SU-DHL-6 (cell line): ENCODE measurements around the gene SMIM38.

ENCODE experiments used
- H2AFZ ChIP-seq: fragments of 200-600 bp; sonication (generic); 2 replicates; pipeline ENCODE4 v1.6.1; 2014; ENCODE audit warnings: low read depth, mild to moderate bottlenecking, moderate library complexity, mixed read lengths, antibody characterized with exemption, low read length; ENCODE audit not compliant: severe bottlenecking
- H3F3A ChIP-seq: fragments of 200-600 bp; shearing (Covaris generic); 2 replicates; pipeline ENCODE4 v1.6.0; 2016; ENCODE audit warnings: antibody characterized with exemption, mild to moderate bottlenecking; ENCODE audit not compliant: insufficient read depth
- H3K27ac ChIP-seq: fragments of 200-600 bp; sonication (generic); 2 replicates; pipeline ENCODE4 v1.5.1; 2016; ENCODE audit warnings: low read depth, mild to moderate bottlenecking, low read length, moderate library complexity, mixed read lengths
- H3K27me3 ChIP-seq: fragments of 200-600 bp; sonication (generic), shearing (Covaris generic); 2 replicates; pipeline ENCODE4 v1.6.0; 2014; ENCODE audit warnings: mild to moderate bottlenecking, low read length
- H3K36me3 ChIP-seq: fragments of 200-600 bp; sonication (generic); 2 replicates; pipeline ENCODE4 v1.6.1; 2014; ENCODE audit warnings: mild to moderate bottlenecking, low read length, mixed read lengths
- H3K4me2 ChIP-seq: fragments of 300-600, 200-600 bp; shearing (Covaris generic), sonication (generic); 2 replicates; pipeline ENCODE4 v1.6.0; 2014; ENCODE audit warnings: low read length, low read depth, mild to moderate bottlenecking; ENCODE audit not compliant: poor library complexity, severe bottlenecking
- H3K4me3 ChIP-seq: fragments of 200-600 bp; sonication (generic); 2 replicates; pipeline ENCODE4 v1.5.1; 2014; ENCODE audit warnings: antibody characterized with exemption, low read length, mild to moderate bottlenecking, mixed read lengths; ENCODE audit not compliant: insufficient read depth, poor library complexity, severe bottlenecking
- H3K79me2 ChIP-seq: fragments of 200-600 bp; sonication (generic); 2 replicates; pipeline ENCODE4 v1.6.1; 2014; ENCODE audit warnings: mild to moderate bottlenecking, low read length, moderate library complexity; ENCODE audit not compliant: insufficient read depth
- H3K9ac ChIP-seq: fragments of 200-600 bp; sonication (generic); 2 replicates; pipeline ENCODE4 v1.7.0; 2014; ENCODE audit warnings: mild to moderate bottlenecking, low read length
- H3K9me2 ChIP-seq: fragments of 200-600 bp; sonication (generic); replicated peaks from 2 replicates; pipeline ENCODE4 v1.6.1; 2014; ENCODE audit warnings: low read length; ENCODE audit not compliant: insufficient read depth
- H3K9me3 ChIP-seq: fragments of 200-600 bp; sonication (generic); 2 replicates; pipeline ENCODE4 v1.6.1; 2014; ENCODE audit warnings: low read length, mixed read lengths; ENCODE audit not compliant: insufficient read depth
- H4K20me1 ChIP-seq: fragments of 200-600 bp; sonication (generic); 2 replicates; pipeline ENCODE4 v1.6.1; 2014; ENCODE audit warnings: low read depth, mild to moderate bottlenecking, antibody characterized with exemption, low read length, moderate library complexity, mixed read lengths
- CTCF ChIP-seq: fragments of 200-600 bp; sonication (generic); IDR thresholded peaks from one replicate; pipeline ENCODE4 v1.5.1; 2017; ENCODE audit warnings: antibody characterized with exemption, mild to moderate bottlenecking, low read length, moderate library complexity; ENCODE audit not compliant: insufficient read depth, poor library complexity, severe bottlenecking
- EZH2phosphoT487 ChIP-seq: fragments of 200-600 bp; sonication (generic), shearing (Covaris generic); conservative IDR thresholded peaks from 2 replicates; pipeline ENCODE4 v1.6.1; 2018; ENCODE audit warnings: mild to moderate bottlenecking, antibody characterized with exemption, low read length, moderate library complexity, mixed read lengths

SMIM38 gene

GRCh38 chr11:69152733-69153421 is 2.9 kb upstream of the SMIM38 start:
- Histone ChIP-seq H2AFZ (no peak overlapping the region), H3K4me2 (no peak overlapping the region), H3K79me2 (no peaks in the 10 kb centered on the region), H3K27ac (no peak overlapping the region), H3K36me3 (no peaks in the 10 kb centered on the region), H3K9ac (no peak overlapping the region), H3F3A (no peaks in the 10 kb centered on the region), H3K9me3 (no peaks in the 10 kb centered on the region), H3K9me2 (no peaks in the 10 kb centered on the region), H4K20me1 (no peaks in the 10 kb centered on the region), H3K4me3 (no peak overlapping the region), H3K27me3 (no peaks in the 10 kb centered on the region)
- TF ChIP-seq EZH2phosphoT487 (no peak), CTCF (no peak)

GRCh38 chr11:69153661-69154060 is 2.1 kb upstream of the SMIM38 start:
- Histone ChIP-seq H3K4me2 (no peak overlapping the region), H2AFZ (no peak overlapping the region), H3K27ac (no peak overlapping the region), H3K9ac (no peak overlapping the region), H3K79me2 (no peaks in the 10 kb centered on the region), H3K9me3 (no peaks in the 10 kb centered on the region), H3K4me3 (no peak overlapping the region), H3K27me3 (no peaks in the 10 kb centered on the region), H3F3A (no peaks in the 10 kb centered on the region), H3K36me3 (no peaks in the 10 kb centered on the region), H3K9me2 (no peaks in the 10 kb centered on the region), H4K20me1 (no peaks in the 10 kb centered on the region)
- no peak for TF ChIP-seq CTCF
- TF ChIP-seq EZH2phosphoT487: no peak

GRCh38 chr11:69154211-69154913 is 1.4 kb upstream of the SMIM38 start:
- no peaks in the 10 kb centered on the region for H3K9me2 ChIP-seq
- H3K4me2 ChIP-seq: no peak overlapping the region
- no peaks in the 10 kb centered on the region for H3K9me3 ChIP-seq
- no peaks in the 10 kb centered on the region for H3K36me3 ChIP-seq
- TF ChIP-seq CTCF: no peak
- TF ChIP-seq EZH2phosphoT487: no peak
- H3K27ac ChIP-seq: no peak overlapping the region
- H3K27me3 ChIP-seq: no peaks in the 10 kb centered on the region
- H3K4me3 ChIP-seq: no peak overlapping the region
- H3F3A ChIP-seq: no peaks in the 10 kb centered on the region
- no peak overlapping the region for H2AFZ ChIP-seq
- no peaks in the 10 kb centered on the region for H3K79me2 ChIP-seq
- no peaks in the 10 kb centered on the region for H4K20me1 ChIP-seq
- H3K9ac ChIP-seq: no peak overlapping the region
